Skeletal muscle satellite cell (primary cell): ENCODE data around the gene SLC45A2. TPM values are rescaled to one million over a fixed set of nuclear protein-coding genes. Genes with fewer than 3 reads are reported as not detected.

Source experiments
- H3K27me3 ChIP-seq: 2 replicates; pipeline ENCODE4 v1.7.0; 2013; ENCODE audit warnings: low read length; ENCODE audit not compliant: control insufficient read depth, insufficient read depth
- H3K36me3 ChIP-seq: 2 replicates; pipeline ENCODE4 v1.7.0; 2013; ENCODE audit warnings: mild to moderate bottlenecking, control low read depth, low read length; ENCODE audit not compliant: insufficient read depth
- H3K4me1 ChIP-seq: 2 replicates; pipeline ENCODE4 v1.7.0; 2013; ENCODE audit warnings: low read length; ENCODE audit not compliant: control insufficient read depth, insufficient read depth
- H3K4me2 ChIP-seq: 2 replicates; pipeline ENCODE4 v1.7.0; 2013; ENCODE audit warnings: mild to moderate bottlenecking, low read length
- H3K4me3 ChIP-seq: 2 replicates; pipeline ENCODE4 v1.7.0; 2013; ENCODE audit warnings: low read length
- H3K9ac ChIP-seq: 2 replicates; pipeline ENCODE4 v1.7.0; 2013; ENCODE audit warnings: mild to moderate bottlenecking, low read depth, low read length, moderate library complexity
- H3K9me3 ChIP-seq: replicated peaks from 2 replicates; pipeline ENCODE4 v1.7.0; 2013; ENCODE audit warnings: mild to moderate bottlenecking, control low read depth, low read length
- small RNA-seq: library from RNA; depleted of rRNA; stranded (forward); fragments of <200 nt; gene quantifications from one replicate; pipeline ENCODE3, GENCODE V24; 2012

SLC45A2 gene

GRCh38 chr5:33903118-33903517 is 81.4 kb downstream of the SLC45A2 start:
- Histone ChIP-seq H3K27me3 (peaks cover 2% of the 10 kb centered on the region), H3K36me3 (no peaks in the 10 kb centered on the region), H3K4me2 (no peak overlapping the region), H3K4me1 (no peaks in the 10 kb centered on the region), H3K4me3 (no peak overlapping the region), H3K9ac (no peak overlapping the region), H3K9me3 (no peaks in the 10 kb centered on the region)

- Histone ChIP-seq H3K4me2 (no peak overlapping the region), H3K4me3 (no peak overlapping the region), H3K36me3 (no peaks in the 10 kb centered on the region), H3K4me1 (no peaks in the 10 kb centered on the region), H3K9me3 (no peaks in the 10 kb centered on the region), H3K27me3 (peaks cover 2% of the 10 kb centered on the region), H3K9ac (no peak overlapping the region)
These were observed 83.3 kb downstream of the SLC45A2 start for GRCh38 chr5:33901156-33901555.

Small RNA genes lying within 50 kb of the gene (small RNA-seq; reads per million reads assigned to genes)
- gene AC139783.1 = not detected
